Measurements from ENCODE around the gene PCK2. TPM values are rescaled to one million over a fixed set of nuclear protein-coding genes. Genes with fewer than 3 reads are reported as not detected.

PCK2 gene
- total and polyA plus RNA-seq, 12 donors, result 4.4 to 37.0 (median 17.8) TPM

GRCh38 chr14:24059841-24060388 is 34.2 kb upstream of the PCK2 start:
- no peak overlapping the region for H3K4me3 ChIP-seq
- H3K4me1 ChIP-seq (replicated peaks in 1 of 2), result peaks cover 0 to 4% of the 10 kb centered on the region in 2 donors
- no peaks in the 10 kb centered on the region for H3K27me3 ChIP-seq
- 90 to 95% (median 94%) methylated on average over 7 to 16 of the region's 16 CpGs for WGBS, 4 donors
- TF ChIP-seq, protein P1, sequence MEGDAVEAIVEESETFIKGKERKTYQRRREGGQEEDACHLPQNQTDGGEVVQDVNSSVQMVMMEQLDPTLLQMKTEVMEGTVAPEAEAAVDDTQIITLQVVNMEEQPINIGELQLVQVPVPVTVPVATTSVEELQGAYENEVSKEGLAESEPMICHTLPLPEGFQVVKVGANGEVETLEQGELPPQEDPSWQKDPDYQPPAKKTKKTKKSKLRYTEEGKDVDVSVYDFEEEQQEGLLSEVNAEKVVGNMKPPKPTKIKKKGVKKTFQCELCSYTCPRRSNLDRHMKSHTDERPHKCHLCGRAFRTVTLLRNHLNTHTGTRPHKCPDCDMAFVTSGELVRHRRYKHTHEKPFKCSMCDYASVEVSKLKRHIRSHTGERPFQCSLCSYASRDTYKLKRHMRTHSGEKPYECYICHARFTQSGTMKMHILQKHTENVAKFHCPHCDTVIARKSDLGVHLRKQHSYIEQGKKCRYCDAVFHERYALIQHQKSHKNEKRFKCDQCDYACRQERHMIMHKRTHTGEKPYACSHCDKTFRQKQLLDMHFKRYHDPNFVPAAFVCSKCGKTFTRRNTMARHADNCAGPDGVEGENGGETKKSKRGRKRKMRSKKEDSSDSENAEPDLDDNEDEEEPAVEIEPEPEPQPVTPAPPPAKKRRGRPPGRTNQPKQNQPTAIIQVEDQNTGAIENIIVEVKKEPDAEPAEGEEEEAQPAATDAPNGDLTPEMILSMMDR (IDR thresholded peaks at IDR 0.05), result no peak
- TF ChIP-seq POLR2A (IDR thresholded peaks at IDR 0.05), result no peak
- H3K36me3 ChIP-seq (replicated peaks in 1 of 2), result no peaks in the 10 kb centered on the region
- no peaks in the 10 kb centered on the region for H3K9me3 ChIP-seq (replicated peaks in 1 of 3)
- no peak for DNase-seq
- intact Hi-C loops (cut with DNase I), result loop anchor here (5.0 to 10.0 kb wide), 3 partner anchors 32 to 235 kb away; partner anchors contain the start of genes PCK2 (in 2 of the 2), DHRS1 (in 1 of the 2) and NOP9 (in 1 of the 2)
- H3K27ac ChIP-seq, result no peak overlapping the region

GRCh38 chr14:24060443-24060842 is 33.7 kb upstream of the PCK2 start:
- Histone ChIP-seq H3K27ac (no peak overlapping the region), H3K9me3 (replicated peaks in 1 of 3) (no peaks in the 10 kb centered on the region), H3K4me3 (no peak overlapping the region), H3K36me3 (replicated peaks in 1 of 2) (no peaks in the 10 kb centered on the region), H3K27me3 (no peaks in the 10 kb centered on the region), H3K4me1 (replicated peaks in 1 of 2) (peaks cover 0 to 4% of the 10 kb centered on the region in 2 donors)
- 91 to 100% (median 95%) methylated on average over 5 to 10 of the region's 10 CpGs for WGBS, 4 donors
- no peak for DNase-seq
- TF ChIP-seq POLR2A (IDR thresholded peaks at IDR 0.05), result no peak
- TF ChIP-seq, protein P1 (IDR thresholded peaks at IDR 0.05), result no peak
- intact Hi-C loops (cut with DNase I), result loop anchor here in 1 of 2 donors (10.0 kb wide), 1 partner anchor 94 kb away; no protein-coding TSS in a partner anchor

DNA sequence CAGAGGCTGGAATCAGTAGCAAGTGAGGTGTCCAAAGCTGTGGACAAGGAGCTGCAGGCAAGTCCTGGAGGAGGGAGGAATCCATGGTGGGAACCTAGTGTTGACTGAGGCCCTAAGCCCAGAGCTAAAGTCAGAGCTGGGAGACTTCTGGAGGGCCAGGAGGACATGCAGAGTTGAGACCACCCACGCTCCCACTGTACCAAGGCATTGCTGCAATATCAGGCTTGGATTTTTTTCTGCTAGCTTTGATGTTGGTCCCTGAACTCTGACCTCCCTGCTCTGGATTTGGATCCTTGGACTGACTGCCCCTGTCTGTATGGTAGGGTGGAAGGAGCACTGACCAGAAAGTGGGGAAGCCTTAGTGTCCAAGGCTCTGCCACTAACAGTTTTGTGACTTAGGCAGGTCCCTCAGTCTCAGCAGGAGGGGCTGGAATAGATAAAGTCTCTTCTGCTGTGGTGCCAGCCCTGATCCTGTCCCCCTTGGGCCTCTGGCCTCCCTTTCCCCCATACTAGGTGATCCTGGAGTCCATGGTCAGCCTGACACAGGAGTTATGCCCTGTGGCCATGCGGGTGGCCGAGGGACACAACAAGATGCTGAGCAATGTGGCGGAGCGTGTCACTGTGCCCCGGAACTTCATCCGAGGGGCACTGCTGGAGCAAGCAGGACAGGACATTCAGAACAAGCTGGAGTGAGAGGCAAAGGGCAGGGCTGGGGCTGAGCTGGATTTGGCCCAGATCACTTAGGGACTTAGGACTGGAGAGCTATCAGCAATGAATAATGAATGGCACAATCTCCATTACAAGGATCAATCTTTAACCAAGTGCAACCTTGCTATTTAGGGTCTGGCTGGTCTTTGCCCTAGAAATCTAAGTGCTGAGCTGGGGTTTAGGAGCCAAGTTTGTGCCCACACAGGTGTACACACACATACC is 32.9 kb upstream of the PCK2 start:
- TF ChIP-seq POLR2A (IDR thresholded peaks at IDR 0.05), result no peak
- TF ChIP-seq, protein P1 (IDR thresholded peaks at IDR 0.05), result no peak
- no peaks in the 10 kb centered on the region for H3K36me3 ChIP-seq (replicated peaks in 1 of 2)
- peaks cover 0 to 4% of the 10 kb centered on the region in 2 donors for H3K4me1 ChIP-seq (replicated peaks in 1 of 2)
- no peak for DNase-seq
- H3K9me3 ChIP-seq (replicated peaks in 1 of 3), result no peaks in the 10 kb centered on the region
- intact Hi-C loops (cut with DNase I), result loop anchor here in 1 of 2 donors (10.0 kb wide), 1 partner anchor 94 kb away; no protein-coding TSS in a partner anchor
- no peak overlapping the region for H3K27ac ChIP-seq
- H3K4me3 ChIP-seq, result no peak overlapping the region
- no peaks in the 10 kb centered on the region for H3K27me3 ChIP-seq
- WGBS, 4 donors, result 95 to 99% (median 97%) methylated on average over 7 of the region's 7 CpGs

Measured in adrenal gland (tissue), 12 donors.